Activated CD4-positive, alpha-beta T cell treated with anti-CD3 and anti-CD28 coated beads, Interleukin-10, Interleukin-2, amounts not matched to agents 100 ng/mL and 50 ng/mL, durations not matched to agents 16 hours and 8 hours (primary cell): ENCODE data around the gene FLVCR1.

Experiments
- DNase-seq: peaks from one replicate; pipeline ENCODE4 v3.0.0-alpha.2; 2020

FLVCR1 gene

DNA sequence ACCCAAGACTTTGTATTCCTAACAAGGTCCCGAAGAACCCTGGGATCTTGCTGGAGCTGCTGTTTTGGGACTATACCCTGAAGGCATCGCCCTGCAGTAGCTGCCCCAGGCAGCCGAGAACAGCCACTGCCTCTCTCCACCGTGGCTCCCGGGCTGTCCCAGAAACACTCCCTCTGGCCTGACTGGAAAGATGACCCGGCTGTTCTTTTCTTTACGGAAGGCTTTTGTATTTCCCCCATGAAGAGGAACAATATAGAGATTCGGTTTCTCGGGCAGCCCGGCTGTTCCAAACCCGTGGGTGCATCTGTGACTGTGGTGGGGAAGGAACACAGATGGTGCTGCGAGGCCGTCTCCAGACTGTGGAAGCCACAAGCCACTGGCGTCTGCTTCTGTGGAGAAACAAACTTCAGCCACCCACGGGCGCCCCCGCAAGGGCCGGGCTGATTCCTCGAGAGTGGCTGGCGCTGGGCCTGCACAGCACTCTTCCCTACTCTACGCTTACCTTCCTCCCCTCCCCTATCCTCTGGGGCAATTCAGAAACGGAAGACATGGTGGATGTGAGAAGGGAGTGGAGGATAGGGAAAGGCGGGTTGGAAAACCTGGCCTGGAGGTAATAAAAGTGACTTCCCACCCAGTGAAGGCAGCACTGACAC is 58.5 kb downstream of the FLVCR1 start:
- DNase-seq: no peak

DNA sequence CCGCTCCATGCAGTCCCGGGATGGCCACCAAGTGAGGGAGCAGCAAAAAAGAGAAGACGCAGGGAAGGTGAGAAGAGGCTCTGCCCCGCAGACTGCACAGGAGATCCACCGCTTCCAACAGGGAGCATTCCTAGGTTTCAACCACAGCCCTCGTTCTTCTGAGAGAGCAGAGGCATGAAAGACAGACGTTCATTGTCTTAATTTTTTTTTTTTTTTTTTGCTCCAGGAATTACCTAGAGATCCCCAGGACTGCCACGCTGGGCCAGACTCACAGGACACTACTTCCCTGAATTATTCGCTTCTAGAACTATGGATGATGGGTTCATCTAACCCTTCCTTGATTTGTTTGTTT is 59.0 kb downstream of the FLVCR1 start:
- no peak for DNase-seq

GRCh38 chr1:212917858-212918257 is 59.8 kb downstream of the FLVCR1 start:
- DNase-seq: no peak

DNA sequence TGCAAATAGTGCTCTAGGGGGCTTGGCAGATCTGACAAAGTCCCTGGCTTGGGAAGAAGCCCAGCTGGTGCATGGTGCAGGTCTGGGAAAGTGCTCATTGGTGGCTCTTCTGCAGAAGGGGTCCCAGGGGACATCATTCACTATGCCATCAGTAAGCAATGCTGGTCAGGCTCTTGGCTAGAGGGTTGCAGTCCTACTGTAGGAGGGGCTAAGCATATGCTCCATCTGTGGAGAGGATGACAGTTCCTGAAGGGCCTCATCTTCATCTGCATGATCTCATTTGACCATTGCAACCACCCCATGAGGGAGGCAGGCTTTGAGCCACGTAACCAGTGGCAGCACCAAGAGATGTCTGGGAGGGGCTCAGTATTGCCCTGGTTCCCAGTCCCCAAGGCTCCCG is 60.7 kb downstream of the FLVCR1 start:
- DNase-seq: no peak

GRCh38 chr1:212920246-212920645 is 62.2 kb downstream of the FLVCR1 start:
- no peak for DNase-seq

DNA sequence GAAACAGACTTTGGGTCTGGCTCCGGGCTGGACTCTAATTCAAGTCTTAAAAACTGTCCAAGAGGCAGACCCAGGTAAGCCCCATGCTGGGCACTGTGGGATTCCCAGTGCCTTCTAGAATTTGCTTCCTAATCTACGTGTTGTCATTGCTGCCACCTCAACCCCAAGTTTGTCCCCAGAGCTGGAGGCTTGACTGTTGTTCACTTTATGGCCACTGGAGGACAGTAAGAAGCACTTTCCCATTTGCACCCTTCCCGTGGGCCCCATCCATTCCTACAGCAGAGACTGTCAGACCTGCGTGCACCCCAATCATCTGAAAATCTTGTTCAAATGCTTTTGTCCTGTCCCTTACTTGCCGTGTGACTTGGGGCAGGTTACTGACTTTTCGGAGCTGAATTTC is 62.8 kb downstream of the FLVCR1 start:
- no peak for DNase-seq

DNA sequence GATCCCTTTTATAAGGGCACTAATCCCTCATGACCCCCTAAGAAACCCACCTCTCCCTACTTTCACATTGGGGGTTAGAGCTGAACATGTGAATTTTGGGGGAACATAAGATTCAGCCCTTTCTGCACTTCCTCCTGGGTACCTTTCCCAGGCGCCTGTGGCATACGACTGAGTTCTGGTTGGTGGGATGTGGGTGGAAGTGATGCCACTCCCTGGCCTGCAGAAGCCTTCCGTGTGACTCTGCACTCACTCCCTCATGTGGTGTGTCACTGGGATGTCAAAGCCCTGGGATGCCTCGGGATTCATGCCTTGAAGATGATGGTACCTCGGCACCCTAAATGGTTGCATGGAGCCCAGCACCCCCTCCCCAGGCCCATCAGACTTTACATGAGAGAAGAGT is 63.9 kb downstream of the FLVCR1 start:
- no peak for DNase-seq

DNA sequence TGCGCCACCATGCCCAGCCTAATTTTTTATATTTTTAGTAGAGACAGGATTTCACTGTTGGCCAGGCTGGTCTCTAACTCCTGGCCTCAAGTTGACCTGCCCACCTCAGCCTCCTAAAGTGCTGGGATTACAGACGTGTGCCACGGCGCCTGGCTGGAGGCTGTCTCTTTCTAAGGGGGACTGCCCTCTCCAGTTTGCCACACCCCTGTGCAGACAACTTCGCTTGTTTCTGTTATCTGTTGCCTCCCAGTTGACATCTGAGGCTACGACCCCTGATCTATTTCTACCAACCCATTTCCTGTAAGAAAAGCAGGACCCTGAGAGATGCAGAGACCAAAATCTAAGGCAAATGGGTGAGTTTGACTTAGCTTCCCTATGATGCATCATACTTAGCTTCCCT is 68.3 kb downstream of the FLVCR1 start:
- no peak for DNase-seq

DNA sequence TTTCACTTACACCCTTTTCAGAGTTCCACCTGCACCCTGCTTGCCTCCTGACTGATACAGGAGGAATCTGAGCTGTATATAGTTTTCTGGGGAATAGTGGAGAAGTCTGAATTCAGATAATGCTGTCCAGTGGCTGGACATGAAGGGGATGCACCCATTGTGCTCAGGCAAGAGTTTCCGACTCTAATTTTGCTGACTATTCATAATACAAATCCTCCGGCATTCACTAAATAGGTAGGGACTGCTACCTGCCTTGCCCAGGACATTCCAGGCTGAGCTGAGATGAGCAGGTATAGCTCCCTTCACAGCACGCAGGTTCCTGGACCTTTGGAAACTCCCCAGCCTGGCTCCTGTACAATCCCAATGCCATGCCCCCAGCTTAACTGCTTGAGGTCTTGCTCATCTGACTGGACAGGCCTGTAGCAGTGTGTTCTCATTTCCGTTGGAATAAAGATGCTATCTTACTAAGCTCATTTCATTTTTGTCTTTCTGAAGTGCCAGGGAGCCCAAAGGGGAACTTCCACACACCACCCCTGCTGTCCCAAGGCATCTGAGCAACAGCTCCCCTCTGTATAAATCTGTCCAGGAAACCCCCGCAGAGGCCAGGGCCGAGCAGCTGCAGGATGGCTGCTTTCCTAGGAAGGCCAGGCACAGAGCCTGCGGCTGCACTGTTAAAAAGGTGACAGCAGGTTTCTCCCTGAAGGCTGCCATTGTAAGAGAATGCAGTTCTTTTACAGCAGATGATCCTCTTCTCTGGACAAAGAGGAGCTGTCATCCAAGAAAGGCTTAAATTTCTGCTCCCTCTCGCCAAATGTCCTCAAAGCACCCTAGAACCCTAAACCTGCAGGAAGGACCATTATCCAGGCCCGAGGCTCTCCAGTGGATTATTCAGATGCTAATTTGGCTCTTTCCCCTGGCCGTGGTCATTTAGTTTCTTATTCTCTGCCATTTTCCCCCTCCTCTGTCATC is 70.5 kb downstream of the FLVCR1 start:
- no peak for DNase-seq

- DNase-seq: peak; percentile 16
These were observed 73.1 kb downstream of the FLVCR1 start for GRCh38 chr1:212930986-212931678.

- no peak for DNase-seq
These were observed 75.9 kb downstream of the FLVCR1 start for GRCh38 chr1:212933815-212934471.

DNA sequence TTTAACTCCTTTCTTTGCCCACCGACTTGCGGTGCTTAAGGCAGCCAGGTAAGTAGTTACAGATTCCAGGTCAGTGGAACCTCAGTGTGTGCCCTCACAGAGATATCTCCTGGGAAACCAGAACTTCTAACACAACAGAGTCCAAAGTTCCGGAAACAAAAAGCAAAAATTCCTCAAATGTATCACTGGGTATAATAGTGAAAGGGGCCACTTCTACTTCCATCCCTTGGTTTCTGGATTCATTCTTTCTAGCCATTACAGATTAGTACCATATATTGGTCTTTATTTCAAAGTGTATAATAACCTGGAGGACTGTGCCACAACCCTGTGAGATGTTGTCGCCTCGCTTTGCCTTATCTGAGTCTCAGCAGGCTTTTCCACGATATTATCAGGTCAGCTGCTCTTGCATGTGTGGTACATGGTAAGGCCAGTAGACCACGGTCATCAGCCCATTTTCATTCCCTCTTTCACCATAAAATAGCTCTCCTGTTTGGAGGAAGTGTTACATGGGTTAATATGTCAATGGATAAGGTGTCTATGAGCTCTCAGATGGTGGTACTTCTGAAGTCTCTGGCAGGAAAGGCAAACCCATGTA is 77.4 kb downstream of the FLVCR1 start:
- no peak for DNase-seq

DNA sequence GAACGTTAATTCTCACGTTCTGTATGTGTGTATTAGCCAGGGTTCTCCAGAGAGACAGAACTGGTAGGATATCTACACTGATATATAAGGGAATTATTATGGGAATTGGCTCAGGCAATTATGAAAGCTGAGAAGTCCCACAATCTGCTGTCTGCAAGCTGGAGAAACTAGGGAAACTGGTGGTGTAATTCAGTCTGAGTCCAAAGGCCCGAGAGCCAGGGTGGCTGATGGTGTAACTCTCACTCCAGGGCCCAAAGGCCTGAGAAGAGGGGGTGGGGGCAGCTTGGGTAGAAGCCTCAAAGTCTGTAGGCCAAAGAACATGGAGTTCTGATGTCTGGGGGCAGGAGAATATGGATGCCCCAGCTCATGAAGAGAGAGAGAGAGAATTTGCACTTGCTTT is 79.0 kb downstream of the FLVCR1 start:
- no peak for DNase-seq

- no peak for DNase-seq
These were observed 80.8 kb downstream of the FLVCR1 start for GRCh38 chr1:212938846-212939245.

- no peak for DNase-seq
These were observed 83.4 kb downstream of the FLVCR1 start for GRCh38 chr1:212941452-212941851.

DNA sequence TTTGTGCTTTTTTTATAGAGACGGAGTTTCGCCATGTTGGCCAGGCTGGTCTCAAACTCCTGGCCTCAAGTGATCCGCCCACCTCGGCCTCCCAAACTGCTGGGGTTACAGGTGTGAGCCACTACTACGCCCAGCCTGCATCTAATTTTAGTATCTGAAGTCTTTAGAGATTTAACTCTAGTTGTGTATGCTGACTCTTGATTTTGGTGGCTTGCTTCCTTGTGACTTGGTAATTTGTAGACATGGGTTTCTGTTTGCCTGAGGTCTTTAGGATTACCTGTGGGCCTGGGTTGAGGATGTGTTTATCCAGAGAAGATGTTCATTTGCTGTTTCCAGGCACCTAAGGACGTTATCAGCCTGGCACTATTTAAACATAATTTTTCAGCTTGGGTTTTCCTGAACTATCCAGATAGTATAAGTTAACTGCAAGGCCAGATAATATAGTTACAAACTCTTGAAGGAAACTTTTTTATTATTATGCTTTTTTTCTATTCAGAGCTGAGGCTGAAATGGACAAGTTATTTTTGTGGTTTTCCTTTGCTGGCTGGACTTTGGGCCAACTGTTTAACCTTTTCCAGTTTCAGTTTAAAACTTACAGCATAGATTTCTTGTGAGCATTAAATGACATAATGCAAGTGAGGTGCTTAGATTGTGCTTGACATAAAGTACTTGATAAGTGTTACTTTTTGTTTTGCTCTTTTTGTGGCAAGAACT is 84.8 kb downstream of the FLVCR1 start:
- DNase-seq: no peak

DNA sequence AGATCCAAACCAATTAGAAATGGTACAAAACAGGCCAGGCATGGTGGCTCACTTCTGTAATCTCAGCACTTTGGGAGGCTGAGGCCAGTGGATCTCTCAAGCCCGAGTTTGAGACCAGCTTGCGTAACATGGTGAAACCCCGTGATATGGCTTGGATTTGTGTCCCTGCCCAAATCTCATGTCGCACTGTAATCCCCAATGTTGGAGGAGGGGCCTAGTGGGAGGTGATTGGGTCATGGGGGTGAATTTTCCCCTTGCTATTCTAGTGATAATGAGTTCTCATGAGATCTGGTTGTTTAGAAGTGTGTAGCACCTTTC is 85.3 kb downstream of the FLVCR1 start:
- no peak for DNase-seq

- no peak for DNase-seq
These were observed 86.3 kb downstream of the FLVCR1 start for GRCh38 chr1:212944229-212944901.

DNA sequence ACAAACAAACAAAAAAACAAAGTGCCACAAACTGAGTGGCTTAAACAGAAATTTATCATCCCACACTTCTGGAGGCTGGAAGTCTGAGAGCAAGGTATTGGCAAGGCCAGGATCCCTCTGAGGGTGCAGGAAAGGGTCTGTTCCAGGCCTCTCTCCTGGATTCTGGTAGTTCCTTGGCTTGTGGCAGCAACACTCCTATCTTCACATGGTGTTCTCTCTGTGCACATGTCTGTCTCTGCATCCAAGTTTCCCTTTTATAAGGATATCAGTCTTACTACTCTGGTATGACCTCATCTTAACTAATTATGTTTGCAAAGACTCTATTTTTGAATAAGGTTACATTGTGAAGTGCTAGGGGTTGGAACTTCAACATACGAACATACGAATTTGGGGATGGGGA is 87.0 kb downstream of the FLVCR1 start:
- no peak for DNase-seq

DNA sequence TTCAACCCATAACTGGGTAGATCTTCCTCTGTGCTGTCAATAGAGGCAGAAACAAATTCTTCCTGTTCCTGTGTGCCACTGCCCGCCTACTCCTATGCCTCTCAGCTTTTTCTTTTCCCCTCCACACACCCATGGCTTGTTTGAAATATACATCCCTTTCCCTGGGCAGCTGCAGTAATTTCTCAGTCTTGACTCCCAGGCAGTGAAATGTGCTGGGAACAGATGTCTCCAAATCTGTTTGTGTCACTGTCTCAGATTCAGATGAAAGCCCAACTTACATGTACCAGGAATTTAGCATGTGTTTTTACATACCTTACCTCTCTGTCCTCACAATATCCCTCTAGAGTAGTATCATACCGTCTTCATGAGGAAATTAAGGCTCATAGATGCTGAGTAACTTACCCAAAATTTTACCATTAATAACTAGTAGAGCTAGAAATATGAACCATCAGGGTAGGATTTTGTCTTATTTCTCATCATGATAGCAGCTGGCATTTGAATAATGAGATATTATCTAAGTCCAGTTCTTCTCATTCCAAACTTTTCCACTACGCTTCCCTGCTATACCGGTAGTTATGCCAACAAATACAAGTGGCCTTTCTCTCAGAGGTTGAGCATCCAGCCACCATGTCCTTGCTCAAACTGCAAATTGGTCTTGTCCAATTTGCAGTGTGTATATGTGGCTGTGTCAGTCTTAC is 87.5 kb downstream of the FLVCR1 start:
- DNase-seq: no peak

DNA sequence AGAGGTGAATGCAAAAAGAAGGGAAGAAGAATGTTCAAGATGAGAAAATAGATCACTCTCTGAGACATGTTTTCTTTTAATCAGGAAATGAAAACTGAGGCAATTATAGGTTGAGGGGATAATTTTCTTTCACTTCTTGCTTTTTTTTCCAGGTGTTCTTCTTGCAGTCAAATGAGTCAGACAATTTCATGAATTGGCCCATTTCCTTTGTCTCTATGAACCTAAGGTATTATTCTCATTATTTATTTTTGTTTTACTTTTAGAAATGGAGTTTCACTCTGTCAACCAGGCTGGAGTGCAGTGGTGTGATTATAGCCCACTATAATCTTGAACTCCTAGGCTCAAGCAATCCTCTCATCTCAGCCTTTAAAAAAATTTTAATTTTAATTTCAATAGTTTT is 88.8 kb downstream of the FLVCR1 start:
- DNase-seq: no peak
